SH-SY5Y (cell line): Measurements from ENCODE around the gene CSAG3.
"Not testable (repeated sequence)": the region's sequence is repeated elsewhere in the genome, so short reads cannot be mapped to it uniquely, and the experiment has no call there.

Source experiments
- GATA2 ChIP-seq: IDR thresholded peaks from 2 replicates; pipeline ENCODE4 v1.6.1; 2011; ENCODE audit warnings: mild to moderate bottlenecking, low read depth, low read length
- GATA3 ChIP-seq: IDR thresholded peaks from 2 replicates; pipeline ENCODE4 v1.6.1; 2011; ENCODE audit warnings: low read depth, mild to moderate bottlenecking, low read length, moderate library complexity

DNA sequence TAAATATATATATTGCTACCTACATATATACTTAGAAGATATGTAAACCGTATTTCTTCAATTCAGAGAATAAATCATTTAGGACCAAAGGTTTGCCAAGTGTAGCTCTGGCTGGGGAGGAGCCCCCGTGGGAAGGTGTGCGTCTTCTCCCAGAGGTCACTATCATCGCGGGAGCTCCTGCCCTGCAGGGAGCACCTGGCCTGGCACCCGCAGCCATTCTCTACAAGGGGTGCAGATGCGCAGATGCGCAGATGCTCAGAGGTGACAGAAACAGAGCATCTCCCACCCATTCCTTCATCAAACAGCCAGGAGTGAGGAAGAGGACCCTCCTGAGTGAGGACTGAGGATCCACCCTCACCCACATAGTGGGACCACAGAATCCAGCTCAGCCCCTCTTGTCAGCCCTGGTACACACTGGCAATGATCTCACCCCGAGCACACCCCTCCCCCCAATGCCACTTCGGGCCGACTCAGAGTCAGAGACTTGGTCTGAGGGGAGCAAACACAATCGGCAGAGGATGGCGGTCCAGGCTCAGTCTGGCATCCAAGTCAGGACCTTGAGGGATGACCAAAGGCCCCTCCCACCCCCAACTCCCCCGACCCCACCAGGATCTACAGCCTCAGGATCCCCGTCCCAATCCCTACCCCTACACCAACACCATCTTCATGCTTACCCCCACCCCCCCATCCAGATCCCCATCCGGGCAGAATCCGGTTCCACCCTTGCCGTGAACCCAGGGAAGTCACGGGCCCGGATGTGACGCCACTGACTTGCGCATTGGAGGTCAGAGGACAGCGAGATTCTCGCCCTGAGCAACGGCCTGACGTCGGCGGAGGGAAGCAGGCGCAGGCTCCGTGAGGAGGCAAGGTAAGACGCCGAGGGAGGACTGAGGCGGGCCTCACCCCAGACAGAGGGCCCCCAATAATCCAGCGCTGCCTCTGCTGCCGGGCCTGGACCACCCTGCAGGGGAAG, 44.9 kb upstream of the CSAG3 start, which contains the start of gene MAGEA2B:
- TF ChIP-seq GATA2, GATA3: not testable (repeated sequence)
